Hepatocyte (in vitro differentiated cells): ENCODE data around the gene MYO3B. TPM values are rescaled to one million over a fixed set of nuclear protein-coding genes. Genes with fewer than 3 reads are reported as not detected.

ENCODE experiments used
- DNase-seq: peaks from one replicate; pipeline ENCODE4 v3.0.0-alpha.2; 2016; ENCODE audit warnings: low spot score
- H2AFZ ChIP-seq: fragments of 200-600 bp; sonication (generic); 2 replicates; pipeline ENCODE4 v1.6.0; 2016; ENCODE audit warnings: antibody characterized with exemption, mild to moderate bottlenecking
- H3K27ac ChIP-seq: fragments of 200-600 bp; sonication (generic); 2 replicates; pipeline ENCODE4 v1.5.1; 2016; ENCODE audit warnings: mild to moderate bottlenecking
- H3K27me3 ChIP-seq: fragments of 200-600 bp; sonication (generic); 2 replicates; pipeline ENCODE4 v1.6.1; 2016
- H3K36me3 ChIP-seq: fragments of 200-600 bp; sonication (generic); replicated peaks from 2 replicates; pipeline ENCODE4 v1.5.1; 2016; ENCODE audit warnings: low read depth; ENCODE audit not compliant: insufficient read depth
- H3K4me1 ChIP-seq: fragments of 200-600 bp; sonication (generic); 2 replicates; pipeline ENCODE4 v1.5.1; 2016; ENCODE audit warnings: mild to moderate bottlenecking, moderate library complexity; ENCODE audit not compliant: insufficient read depth
- H3K4me2 ChIP-seq: fragments of 200-600 bp; sonication (generic); 2 replicates; pipeline ENCODE4 v1.6.0; 2016
- H3K4me3 ChIP-seq: fragments of 200-600 bp; sonication (generic); 2 replicates; pipeline ENCODE4 v1.5.1; 2016; ENCODE audit warnings: mild to moderate bottlenecking
- H3K79me2 ChIP-seq: fragments of 200-600 bp; sonication (generic); 2 replicates; pipeline ENCODE4 v1.6.0; 2017; ENCODE audit warnings: mild to moderate bottlenecking
- H3K9me2 ChIP-seq: fragments of 200-600 bp; sonication (generic); replicated peaks from 2 replicates; pipeline ENCODE4 v1.6.0; 2017; ENCODE audit warnings: mild to moderate bottlenecking; ENCODE audit not compliant: insufficient read depth
- H3K9me3 ChIP-seq: fragments of 200-600 bp; sonication (generic); 2 replicates; pipeline ENCODE4 v1.5.1; 2016; ENCODE audit warnings: low read depth, mild to moderate bottlenecking
- H4K20me1 ChIP-seq: fragments of 200-600 bp; sonication (generic); 2 replicates; pipeline ENCODE4 v1.6.0; 2016; ENCODE audit warnings: mild to moderate bottlenecking; ENCODE audit not compliant: insufficient read depth, poor library complexity, severe bottlenecking
- CTCF ChIP-seq: fragments of 200-600 bp; sonication (generic); IDR thresholded peaks from 2 replicates; pipeline ENCODE4 v1.5.1; 2016; ENCODE audit warnings: antibody characterized with exemption, mild to moderate bottlenecking; ENCODE audit not compliant: poor library complexity
- EZH2 ChIP-seq: fragments of 200-600 bp; sonication (generic); IDR thresholded peaks from 2 replicates; pipeline ENCODE4 v1.6.1; 2016; ENCODE audit warnings: antibody characterized with exemption, mild to moderate bottlenecking, borderline replicate concordance
- EZH2phosphoT487 ChIP-seq: fragments of 200-600 bp; sonication (generic); IDR thresholded peaks from one replicate; pipeline ENCODE4 v1.6.1; 2018; ENCODE audit warnings: antibody characterized with exemption, mild to moderate bottlenecking, low read depth, moderate library complexity; ENCODE audit not compliant: unreplicated experiment, severe bottlenecking
- WGBS: methylation state at CpG from one replicate; pipeline ENCODE4 v1.1.6; 2016; ENCODE audit warnings: low lambda C conversion rate; ENCODE audit errors: missing lambda C conversion rate; 5-methylcytosine and 5-hydroxymethylcytosine counted together
- polyA plus RNA-seq: library from polyadenylated mRNA; unstranded; fragments of >200 nt; fragmentation: Nextera tagmentation; extraction: Ambion mirVana; gene quantifications from 2 replicates; pipeline ENCODE4 v1.2.1, GENCODE V29; 2016
- total RNA-seq: library from RNA; depleted of rRNA; stranded (reverse); fragments of >200 nt; gene quantifications from 2 replicates; pipeline ENCODE4 v1.2.3, GENCODE V29; 2014

MYO3B gene
- total and polyA plus RNA-seq, 2 experiments from 2014 or later, result 0.63 to 1.1 TPM

GRCh38 chr2:170503971-170504809, 326.2 kb downstream of the MYO3B start:
- Histone ChIP-seq H4K20me1 (no peaks in the 10 kb centered on the region), H3K27me3 (no peaks in the 10 kb centered on the region), H3K9me2 (no peaks in the 10 kb centered on the region), H3K27ac (no peak overlapping the region), H3K4me3 (no peak overlapping the region), H3K79me2 (no peaks in the 10 kb centered on the region), H3K9me3 (no peaks in the 10 kb centered on the region), H3K36me3 (no peaks in the 10 kb centered on the region), H2AFZ (peak overlapping the region; percentile 38), H3K4me1 (peaks cover 28% of the 10 kb centered on the region), H3K4me2 (peak overlapping the region; percentile 17)
- no peak for DNase-seq
- 54% methylated on average over 14 of the region's 14 CpGs for WGBS
- TF ChIP-seq CTCF, result no peak
- no peak for TF ChIP-seq EZH2
- TF ChIP-seq EZH2phosphoT487, result no peak

GRCh38 chr2:170504810-170505145, 326.8 kb downstream of the MYO3B start:
- Histone ChIP-seq H3K4me2 (no peak overlapping the region), H3K36me3 (no peaks in the 10 kb centered on the region), H4K20me1 (no peaks in the 10 kb centered on the region), H2AFZ (peak overlapping the region; percentile 38), H3K4me1 (peaks cover 28% of the 10 kb centered on the region), H3K4me3 (no peak overlapping the region), H3K79me2 (no peaks in the 10 kb centered on the region), H3K27me3 (no peaks in the 10 kb centered on the region), H3K27ac (no peak overlapping the region), H3K9me2 (no peaks in the 10 kb centered on the region), H3K9me3 (no peaks in the 10 kb centered on the region)
- TF ChIP-seq CTCF (no peak), EZH2 (no peak)
- DNase-seq, result no peak
- 45% methylated on average over 4 of the region's 4 CpGs for WGBS

- Histone ChIP-seq H2AFZ (no peak overlapping the region), H3K27ac (peak overlapping the region; percentile 54), H3K4me1 (peaks cover 21% of the 10 kb centered on the region), H3K36me3 (no peaks in the 10 kb centered on the region), H3K27me3 (no peaks in the 10 kb centered on the region), H3K9me2 (no peaks in the 10 kb centered on the region), H3K4me3 (no peak overlapping the region), H3K9me3 (no peaks in the 10 kb centered on the region), H3K79me2 (no peaks in the 10 kb centered on the region), H3K4me2 (peak overlapping the region; percentile 61), H4K20me1 (no peaks in the 10 kb centered on the region)
- TF ChIP-seq CTCF (no peak), EZH2 (no peak), EZH2phosphoT487 (no peak)
- peak; percentile 68 for DNase-seq
- WGBS, result 35% methylated on average over 6 of the region's 6 CpGs
Measured at GRCh38 chr2:170505631-170506275, 327.8 kb downstream of the MYO3B start.
